ENCODE measurements around the gene ISCA1. TPM values are rescaled to one million over a fixed set of nuclear protein-coding genes. Genes with fewer than 3 reads are reported as not detected.

Gene ISCA1
- total RNA-seq, 6 donors from 2014 or later: 8.0 to 34.1 (median 19.3) TPM

DNA sequence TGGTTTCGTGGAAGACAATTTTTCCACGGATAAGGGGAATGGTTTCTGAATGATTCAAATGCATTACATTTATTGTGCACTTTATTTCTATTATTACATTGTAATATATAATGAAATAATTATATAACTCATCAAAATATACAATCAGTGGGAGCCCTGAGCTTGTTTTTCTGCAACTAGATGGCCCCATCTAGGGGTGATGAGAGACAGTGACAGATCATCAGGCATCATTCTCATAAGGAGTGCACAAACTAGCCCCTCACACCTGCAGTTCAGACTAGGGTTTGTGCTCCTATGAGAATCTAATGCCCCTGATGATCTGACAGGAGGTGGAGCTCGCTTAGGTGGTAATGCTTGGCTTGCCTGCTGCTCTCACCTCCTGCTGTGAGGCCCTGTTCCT lies 6.4 kb downstream of the ISCA1 start:
- DNase-seq (no peak), ATAC-seq (ENCODE audit: low FRiP score in 2 of 2) (no peak)

GRCh38 chr9:86274821-86275643 lies 7.3 kb downstream of the ISCA1 start:
- no peak for TF ChIP-seq POLR2AphosphoS5 (IDR thresholded peaks at IDR 0.05)
- TF ChIP-seq EP300 (IDR thresholded peaks at IDR 0.05): no peak
- no peak for TF ChIP-seq POLR2A (IDR thresholded peaks at IDR 0.05)
- TF ChIP-seq, protein P1, sequence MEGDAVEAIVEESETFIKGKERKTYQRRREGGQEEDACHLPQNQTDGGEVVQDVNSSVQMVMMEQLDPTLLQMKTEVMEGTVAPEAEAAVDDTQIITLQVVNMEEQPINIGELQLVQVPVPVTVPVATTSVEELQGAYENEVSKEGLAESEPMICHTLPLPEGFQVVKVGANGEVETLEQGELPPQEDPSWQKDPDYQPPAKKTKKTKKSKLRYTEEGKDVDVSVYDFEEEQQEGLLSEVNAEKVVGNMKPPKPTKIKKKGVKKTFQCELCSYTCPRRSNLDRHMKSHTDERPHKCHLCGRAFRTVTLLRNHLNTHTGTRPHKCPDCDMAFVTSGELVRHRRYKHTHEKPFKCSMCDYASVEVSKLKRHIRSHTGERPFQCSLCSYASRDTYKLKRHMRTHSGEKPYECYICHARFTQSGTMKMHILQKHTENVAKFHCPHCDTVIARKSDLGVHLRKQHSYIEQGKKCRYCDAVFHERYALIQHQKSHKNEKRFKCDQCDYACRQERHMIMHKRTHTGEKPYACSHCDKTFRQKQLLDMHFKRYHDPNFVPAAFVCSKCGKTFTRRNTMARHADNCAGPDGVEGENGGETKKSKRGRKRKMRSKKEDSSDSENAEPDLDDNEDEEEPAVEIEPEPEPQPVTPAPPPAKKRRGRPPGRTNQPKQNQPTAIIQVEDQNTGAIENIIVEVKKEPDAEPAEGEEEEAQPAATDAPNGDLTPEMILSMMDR (IDR thresholded peaks at IDR 0.05): no peak
- no peaks in the 10 kb centered on the region for H3K9me3 ChIP-seq
- no peak overlapping the region for H3K27ac ChIP-seq
- peaks cover 3 to 28% (median 13%) of the 10 kb centered on the region in 4 donors for H3K4me1 ChIP-seq
- no peak overlapping the region for H3K4me3 ChIP-seq
- peaks cover 0 to 34% (median 22%) of the 10 kb centered on the region in 4 donors for H3K36me3 ChIP-seq
- H3K27me3 ChIP-seq: no peaks in the 10 kb centered on the region
- no peak for ATAC-seq (ENCODE audit: low FRiP score in 2 of 2)
- 73 to 76% methylated on average over 7 of the region's 7 CpGs for WGBS, 2 donors
- DNase-seq: no peak

More for the DNA sequence above, 6.4 kb downstream of the ISCA1 start:
- peaks cover 12 to 37% (median 21%) of the 10 kb centered on the region in 4 donors for H3K4me1 ChIP-seq
- H3K36me3 ChIP-seq: peaks cover 0 to 33% (median 21%) of the 10 kb centered on the region in 4 donors
- H3K27ac ChIP-seq: no peak overlapping the region
- WGBS, 2 donors: 94 to 96% methylated on average over 3 of the region's 3 CpGs
- no peaks in the 10 kb centered on the region for H3K27me3 ChIP-seq
- no peaks in the 10 kb centered on the region for H3K9me3 ChIP-seq
- TF ChIP-seq, protein P1 (IDR thresholded peaks at IDR 0.05): no peak
- TF ChIP-seq EP300 (IDR thresholded peaks at IDR 0.05) (no peak), POLR2A (IDR thresholded peaks at IDR 0.05) (no peak), POLR2AphosphoS5 (IDR thresholded peaks at IDR 0.05) (no peak)
- no peak overlapping the region for H3K4me3 ChIP-seq

GRCh38 chr9:86272221-86272620 lies 10.1 kb downstream of the ISCA1 start:
- Histone ChIP-seq H3K36me3 (peaks cover 0 to 39% (median 25%) of the 10 kb centered on the region in 4 donors), H3K9me3 (no peaks in the 10 kb centered on the region), H3K27me3 (no peaks in the 10 kb centered on the region), H3K4me3 (no peak overlapping the region), H3K4me1 (peaks cover 0 to 15% (median 7%) of the 10 kb centered on the region in 4 donors), H3K27ac (no peak overlapping the region)
- DNase-seq (no peak), ATAC-seq (ENCODE audit: low FRiP score in 2 of 2) (no peak)
- TF ChIP-seq, protein P1 (IDR thresholded peaks at IDR 0.05): no peak
- TF ChIP-seq POLR2A (IDR thresholded peaks at IDR 0.05) (no peak), POLR2AphosphoS5 (IDR thresholded peaks at IDR 0.05) (no peak), EP300 (IDR thresholded peaks at IDR 0.05) (no peak)
- WGBS, 2 donors: 97 to 99% methylated on average over 4 of the region's 4 CpGs

- DNase-seq (no peak), ATAC-seq (ENCODE audit: low FRiP score in 2 of 2) (no peak)
- Histone ChIP-seq H3K36me3 (peaks cover 0 to 37% (median 16%) of the 10 kb centered on the region in 4 donors), H3K27ac (no peak overlapping the region), H3K27me3 (no peaks in the 10 kb centered on the region), H3K4me1 (no peaks in the 10 kb centered on the region), H3K9me3 (no peaks in the 10 kb centered on the region), H3K4me3 (no peak overlapping the region)
- WGBS, 2 donors: 83 to 88% methylated on average over 6 of the region's 6 CpGs
- TF ChIP-seq, protein P1 (IDR thresholded peaks at IDR 0.05): no peak
- no peak for TF ChIP-seq POLR2AphosphoS5 (IDR thresholded peaks at IDR 0.05)
- TF ChIP-seq EP300 (IDR thresholded peaks at IDR 0.05): no peak
- no peak for TF ChIP-seq POLR2A (IDR thresholded peaks at IDR 0.05)
Observed at GRCh38 chr9:86263876-86264275, 18.5 kb downstream of the ISCA1 start.

Data from upper lobe of left lung (tissue), 6 donors.